Testis (tissue), 3 donors: Measurements from ENCODE around the gene USP15. TPM values are rescaled to one million over a fixed set of nuclear protein-coding genes. Genes with fewer than 3 reads are reported as not detected.
"Not testable (repeated sequence)": the region's sequence is repeated elsewhere in the genome, so short reads cannot be mapped to it uniquely, and the experiment has no call there.

Experiments used
- DNase-seq: peaks from one replicate; pipeline ENCODE4 v3.0.0-alpha.2; 2019
- H3K27ac ChIP-seq, 2 donors: fragments of 200-600 bp; sonication (generic); one replicate each; pipeline ENCODE4 v1.5.1; 2019
- H3K27me3 ChIP-seq: fragments of 200-600 bp; sonication (generic); one replicate; pipeline ENCODE4 v1.5.1; 2019
- H3K36me3 ChIP-seq: fragments of 200-600 bp; sonication (generic); one replicate; pipeline ENCODE4 v1.5.1; 2017; ENCODE audit warnings: low read depth; ENCODE audit errors: missing control alignments
- H3K4me1 ChIP-seq: fragments of 200-600 bp; sonication (generic); one replicate; pipeline ENCODE4 v1.5.1; 2019
- H3K4me3 ChIP-seq, 2 donors: fragments of 200-600 bp; sonication (generic); one replicate each; pipeline ENCODE4 v1.5.1; 2017 to 2019
- H3K9me3 ChIP-seq: fragments of 200-600 bp; sonication (generic); one replicate; pipeline ENCODE4 v1.5.1; 2017
- POLR2A ChIP-seq: fragments of 450-650 bp; IDR thresholded peaks from one replicate; pipeline ENCODE4 v1.6.1; 2017; ENCODE audit warnings: antibody characterized with exemption, mild to moderate bottlenecking, moderate library complexity
- WGBS, 2 donors: methylation state at CpG; one replicate each; pipeline ENCODE4 v1.1.5; 2018; 5-methylcytosine and 5-hydroxymethylcytosine counted together
- intact Hi-C: fragments of 100-400 bp; cut with DNase I; formaldehyde crosslinking; loops from one replicate; pipeline ENCODE4 v1.15.1; 2023; ENCODE audit warnings: low total_unique reads
- polyA plus RNA-seq: library from polyadenylated mRNA; stranded (reverse); fragments of 350-450 nt; fragmentation: Illumina TruSeq; extraction: RNeasy Lipid Tissue Mini Kit (QIAGEN cat#74804); gene quantifications from one replicate; pipeline ENCODE4 v1.2.3, GENCODE V29; 2014; ENCODE audit warnings: low read depth, low replicate concordance; ENCODE audit not compliant: insufficient read depth
- total RNA-seq, 2 donors: library from RNA; depleted of rRNA; stranded (reverse); fragments of >200 nt; gene quantifications; one replicate each; pipeline ENCODE4 v1.2.3, GENCODE V29; 2016
- TF ChIP-seq, protein P1 (sequence below), 3 experiments: fragments of 450-650 bp in 2 of 3; fragments of 200-600 bp in 1 of 3; sonication (generic) in 1 of 3; IDR thresholded peaks; one replicate each; pipeline ENCODE4 v1.5.1; 2016 to 2019; ENCODE audit warnings: antibody characterized with exemption in 3 of 3, mild to moderate bottlenecking in 2 of 3, moderate library complexity in 1 of 3

Gene USP15
- total and polyA plus RNA-seq, 3 donors from 2014 or later, result 66.1 to 146 (median 128) TPM

DNA sequence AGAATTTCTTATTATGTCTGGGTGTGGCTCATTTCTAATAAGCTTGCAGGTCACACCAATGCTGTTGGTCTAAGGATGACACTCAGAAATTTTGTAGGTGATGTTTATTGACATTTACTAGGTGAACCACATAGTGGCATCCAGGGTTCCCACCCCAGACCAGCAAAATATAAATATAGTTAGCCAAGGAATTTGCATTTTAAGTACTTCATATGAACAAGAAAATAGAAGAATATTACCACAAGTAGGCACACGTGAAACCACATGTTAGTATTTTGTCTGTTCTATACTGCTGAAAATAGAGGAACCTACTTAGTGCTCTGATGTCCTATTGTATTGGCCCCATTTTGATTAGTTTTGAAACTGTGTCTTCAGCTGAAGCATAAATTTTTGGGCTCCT lies 71.1 kb downstream of the USP15 start:
- WGBS, 2 donors, result 86% methylated on average over 1 of the region's 1 CpG
- TF ChIP-seq POLR2A, result no peak
- TF ChIP-seq, protein P1, sequence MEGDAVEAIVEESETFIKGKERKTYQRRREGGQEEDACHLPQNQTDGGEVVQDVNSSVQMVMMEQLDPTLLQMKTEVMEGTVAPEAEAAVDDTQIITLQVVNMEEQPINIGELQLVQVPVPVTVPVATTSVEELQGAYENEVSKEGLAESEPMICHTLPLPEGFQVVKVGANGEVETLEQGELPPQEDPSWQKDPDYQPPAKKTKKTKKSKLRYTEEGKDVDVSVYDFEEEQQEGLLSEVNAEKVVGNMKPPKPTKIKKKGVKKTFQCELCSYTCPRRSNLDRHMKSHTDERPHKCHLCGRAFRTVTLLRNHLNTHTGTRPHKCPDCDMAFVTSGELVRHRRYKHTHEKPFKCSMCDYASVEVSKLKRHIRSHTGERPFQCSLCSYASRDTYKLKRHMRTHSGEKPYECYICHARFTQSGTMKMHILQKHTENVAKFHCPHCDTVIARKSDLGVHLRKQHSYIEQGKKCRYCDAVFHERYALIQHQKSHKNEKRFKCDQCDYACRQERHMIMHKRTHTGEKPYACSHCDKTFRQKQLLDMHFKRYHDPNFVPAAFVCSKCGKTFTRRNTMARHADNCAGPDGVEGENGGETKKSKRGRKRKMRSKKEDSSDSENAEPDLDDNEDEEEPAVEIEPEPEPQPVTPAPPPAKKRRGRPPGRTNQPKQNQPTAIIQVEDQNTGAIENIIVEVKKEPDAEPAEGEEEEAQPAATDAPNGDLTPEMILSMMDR (IDR thresholded peaks at IDR 0.05), result no peak
- no peaks in the 10 kb centered on the region for H3K36me3 ChIP-seq
- H3K27ac ChIP-seq, result no peak overlapping the region
- no peak for DNase-seq
- no peaks in the 10 kb centered on the region for H3K27me3 ChIP-seq
- H3K4me3 ChIP-seq, result no peak overlapping the region
- H3K9me3 ChIP-seq, result no peaks in the 10 kb centered on the region
- no peaks in the 10 kb centered on the region for H3K4me1 ChIP-seq
- intact Hi-C loops, result no loop called here

DNA sequence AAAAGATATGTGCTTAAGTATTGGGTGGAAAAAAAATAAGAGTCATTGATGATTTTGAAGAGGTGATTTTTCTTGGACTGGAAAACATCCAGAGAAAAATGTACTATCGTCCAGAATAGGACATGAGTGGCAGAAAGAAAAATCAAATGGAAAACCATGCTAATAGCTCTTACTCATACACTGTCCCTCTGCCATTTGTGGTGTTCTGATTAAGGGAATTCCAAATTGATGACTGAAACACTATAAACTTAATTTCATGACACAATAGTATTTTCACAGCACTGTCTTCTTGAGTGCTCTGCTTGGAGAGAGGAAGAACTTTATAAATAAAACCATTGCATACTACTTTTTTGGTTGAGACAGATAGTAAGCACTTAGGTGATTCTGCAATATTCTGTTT lies 72.4 kb downstream of the USP15 start:
- DNase-seq, result no peak
- no peak overlapping the region for H3K4me3 ChIP-seq
- no peaks in the 10 kb centered on the region for H3K27me3 ChIP-seq
- intact Hi-C loops, result no loop called here
- WGBS, 2 donors, result 76 to 80% methylated on average over 1 of the region's 1 CpG
- no peak overlapping the region for H3K27ac ChIP-seq
- H3K4me1 ChIP-seq, result no peaks in the 10 kb centered on the region
- H3K36me3 ChIP-seq, result no peaks in the 10 kb centered on the region
- no peaks in the 10 kb centered on the region for H3K9me3 ChIP-seq
- TF ChIP-seq, protein P1 (IDR thresholded peaks at IDR 0.05), result no peak
- no peak for TF ChIP-seq POLR2A

DNA sequence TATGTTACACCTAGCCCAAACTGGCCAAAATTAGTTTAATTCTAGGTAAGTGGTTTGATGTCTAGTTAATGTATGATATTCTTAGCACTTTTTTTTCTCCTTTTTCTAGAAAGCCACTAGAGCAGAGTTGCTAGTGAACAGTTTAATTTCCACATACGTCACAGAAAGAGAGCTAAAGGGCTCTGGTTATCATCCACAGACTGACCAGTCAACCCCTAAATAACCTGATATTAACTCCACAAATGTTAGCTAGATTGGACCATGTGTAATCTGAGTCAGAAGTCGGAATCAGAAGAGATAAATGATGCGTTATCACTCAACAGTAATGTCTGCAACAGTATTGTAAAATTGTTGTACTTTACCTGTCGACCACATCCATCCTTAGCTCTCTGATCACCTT lies 74.9 kb downstream of the USP15 start:
- intact Hi-C loops, result no loop called here
- no peak for TF ChIP-seq POLR2A
- TF ChIP-seq, protein P1 (IDR thresholded peaks at IDR 0.05), result no peak
- Histone ChIP-seq H3K4me1 (no peaks in the 10 kb centered on the region), H3K27ac (no peak overlapping the region), H3K36me3 (no peaks in the 10 kb centered on the region), H3K27me3 (no peaks in the 10 kb centered on the region), H3K4me3 (no peak overlapping the region), H3K9me3 (no peaks in the 10 kb centered on the region)
- no peak for DNase-seq
- 80 to 94% methylated on average over 4 of the region's 4 CpGs for WGBS, 2 donors

DNA sequence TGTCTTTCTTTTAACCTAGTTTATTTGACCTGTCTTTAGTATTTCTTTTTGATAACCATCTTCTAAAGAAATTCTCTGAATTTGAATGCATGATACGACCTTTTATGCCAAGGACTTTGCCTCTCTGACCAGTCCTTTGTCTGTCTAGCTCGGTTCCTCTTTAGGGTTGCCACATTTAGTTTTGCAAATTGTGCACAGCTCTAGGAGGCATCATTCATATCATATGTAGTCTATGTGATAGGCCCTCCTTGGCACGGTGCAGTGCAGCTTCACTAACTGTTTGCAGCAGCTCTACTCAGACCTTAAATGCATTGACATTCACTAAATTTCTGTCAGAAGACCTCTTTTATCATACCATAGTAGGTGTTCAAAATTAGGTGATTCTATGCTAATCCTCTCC lies 75.6 kb downstream of the USP15 start:
- 87% methylated on average over 3 of the region's 3 CpGs for WGBS, 2 donors
- TF ChIP-seq POLR2A, result no peak
- TF ChIP-seq, protein P1 (IDR thresholded peaks at IDR 0.05), result no peak
- Histone ChIP-seq H3K4me1 (no peaks in the 10 kb centered on the region), H3K27me3 (no peaks in the 10 kb centered on the region), H3K4me3 (no peak overlapping the region), H3K27ac (no peak overlapping the region), H3K9me3 (no peaks in the 10 kb centered on the region), H3K36me3 (no peaks in the 10 kb centered on the region)
- no peak for DNase-seq
- intact Hi-C loops, result no loop called here

DNA sequence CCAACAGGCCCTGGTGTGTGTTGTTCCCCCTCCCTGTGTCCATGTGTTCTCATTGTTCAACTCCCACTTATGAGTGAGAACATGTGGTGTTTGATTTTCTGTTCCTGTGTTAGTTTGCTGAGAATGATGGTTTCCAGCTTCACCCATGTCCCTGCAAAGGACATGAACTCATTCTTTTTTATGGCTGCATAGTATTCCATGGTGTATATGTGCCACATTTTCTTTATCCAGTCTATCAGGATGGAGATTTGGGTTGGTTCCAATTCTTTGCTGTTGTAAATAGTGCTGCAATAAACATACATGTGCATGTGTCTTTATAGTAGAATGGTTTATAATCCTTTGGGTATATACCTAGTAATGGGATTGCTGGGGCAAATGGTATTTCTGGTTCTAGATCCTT lies 77.4 kb downstream of the USP15 start:
- DNase-seq, H3K4me1 ChIP-seq, H3K27ac ChIP-seq, H3K4me3 ChIP-seq, H3K36me3 ChIP-seq, intact Hi-C loops, H3K27me3 ChIP-seq, H3K9me3 ChIP-seq: not testable (repeated sequence)

DNA sequence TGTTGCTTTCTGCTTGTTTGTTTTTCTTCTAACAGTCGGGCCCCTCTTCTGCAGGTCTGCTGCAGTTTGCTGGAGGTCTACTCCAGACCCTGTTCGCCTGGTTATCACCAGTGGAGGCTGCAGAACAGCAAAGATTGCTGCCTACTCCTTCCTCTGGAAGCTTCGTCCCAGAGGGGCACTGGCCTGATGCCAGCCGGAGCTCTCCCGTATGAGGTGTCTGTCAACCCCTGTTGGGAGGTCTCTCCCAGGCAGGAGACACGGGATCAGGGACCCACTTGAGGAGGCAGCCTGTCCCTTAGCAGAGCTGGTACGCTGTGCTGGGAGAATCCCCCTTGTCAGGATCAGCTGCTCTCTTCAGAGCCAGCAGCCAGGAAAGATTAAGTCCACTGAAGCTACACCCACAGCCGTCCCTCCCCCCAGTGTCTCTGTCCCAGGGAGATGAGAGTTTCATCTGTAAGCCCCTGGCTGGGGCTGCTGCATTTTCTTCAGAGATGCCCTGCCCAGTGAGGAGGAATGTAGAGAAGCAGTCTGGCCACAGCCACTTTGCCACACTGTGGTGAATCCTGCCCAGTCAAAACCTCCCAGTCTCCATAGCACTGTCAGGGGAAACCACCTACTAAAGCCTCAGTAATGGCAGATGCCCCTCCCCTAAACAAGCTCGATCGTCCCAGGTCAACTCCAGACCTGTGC lies 82.6 kb downstream of the USP15 start:
- H3K27me3 ChIP-seq, H3K36me3 ChIP-seq, H3K4me1 ChIP-seq, intact Hi-C loops, H3K27ac ChIP-seq, H3K9me3 ChIP-seq, H3K4me3 ChIP-seq, DNase-seq: not testable (repeated sequence)
- WGBS, 2 donors, result 94 to 95% methylated on average over 8 to 10 of the region's 10 CpGs

DNA sequence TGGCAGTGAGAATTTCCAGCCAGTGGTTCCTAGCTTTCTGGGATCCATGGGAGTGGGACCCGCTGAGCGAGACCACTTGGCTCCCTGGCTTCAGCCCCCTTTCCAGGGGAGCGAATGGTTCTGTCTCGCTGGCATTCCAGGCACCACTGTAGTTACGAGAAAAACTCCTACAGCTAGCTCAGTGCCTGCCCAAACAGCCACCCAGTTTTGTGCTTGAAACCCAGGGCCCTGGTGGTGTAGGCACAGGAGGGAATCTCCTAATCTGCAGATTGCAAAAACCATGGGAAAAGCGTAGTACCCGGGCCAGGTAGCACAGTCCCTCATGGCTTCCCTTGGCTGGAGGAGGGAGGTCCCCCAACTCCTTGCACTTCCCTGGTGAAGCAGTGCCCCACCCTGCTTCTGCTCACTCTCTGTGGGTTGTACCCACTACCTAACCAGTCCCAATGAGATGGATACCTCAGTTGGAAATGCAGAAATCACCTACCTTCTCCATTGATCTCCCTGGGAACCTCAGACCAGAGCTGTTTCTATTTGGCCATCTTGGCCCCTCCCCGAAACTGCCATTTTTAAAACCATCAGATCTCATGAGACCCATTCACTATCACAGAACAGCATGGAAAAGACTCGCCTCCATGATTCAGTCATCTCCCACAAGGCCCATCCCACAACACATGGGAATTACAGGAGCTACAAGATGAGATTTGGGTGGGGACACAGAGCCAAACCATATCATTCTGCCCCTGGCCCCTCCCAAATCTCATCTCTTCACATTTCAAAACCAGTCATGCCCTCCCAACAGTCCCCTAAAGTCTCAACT lies 83.3 kb downstream of the USP15 start:
- H3K4me3 ChIP-seq, H3K9me3 ChIP-seq, H3K27ac ChIP-seq, H3K36me3 ChIP-seq, H3K27me3 ChIP-seq, DNase-seq, H3K4me1 ChIP-seq, intact Hi-C loops: not testable (repeated sequence)
- WGBS, 2 donors, result 99 to 100% methylated on average over 4 to 9 of the region's 9 CpGs
